GM19463 (cell line): ENCODE data around the gene SMIM22.
"Not testable (repeated sequence)": the region's sequence is repeated elsewhere in the genome, so short reads cannot be mapped to it uniquely, and the experiment has no call there.

ENCODE experiments used
- ATAC-seq: cut with Tn5 transposase; IDR thresholded peaks from one replicate; pipeline ENCODE4 v1.9.1; 2021; ENCODE audit warnings: mild to moderate bottlenecking, moderate library complexity; ENCODE audit not compliant: unreplicated experiment

SMIM22 gene

DNA sequence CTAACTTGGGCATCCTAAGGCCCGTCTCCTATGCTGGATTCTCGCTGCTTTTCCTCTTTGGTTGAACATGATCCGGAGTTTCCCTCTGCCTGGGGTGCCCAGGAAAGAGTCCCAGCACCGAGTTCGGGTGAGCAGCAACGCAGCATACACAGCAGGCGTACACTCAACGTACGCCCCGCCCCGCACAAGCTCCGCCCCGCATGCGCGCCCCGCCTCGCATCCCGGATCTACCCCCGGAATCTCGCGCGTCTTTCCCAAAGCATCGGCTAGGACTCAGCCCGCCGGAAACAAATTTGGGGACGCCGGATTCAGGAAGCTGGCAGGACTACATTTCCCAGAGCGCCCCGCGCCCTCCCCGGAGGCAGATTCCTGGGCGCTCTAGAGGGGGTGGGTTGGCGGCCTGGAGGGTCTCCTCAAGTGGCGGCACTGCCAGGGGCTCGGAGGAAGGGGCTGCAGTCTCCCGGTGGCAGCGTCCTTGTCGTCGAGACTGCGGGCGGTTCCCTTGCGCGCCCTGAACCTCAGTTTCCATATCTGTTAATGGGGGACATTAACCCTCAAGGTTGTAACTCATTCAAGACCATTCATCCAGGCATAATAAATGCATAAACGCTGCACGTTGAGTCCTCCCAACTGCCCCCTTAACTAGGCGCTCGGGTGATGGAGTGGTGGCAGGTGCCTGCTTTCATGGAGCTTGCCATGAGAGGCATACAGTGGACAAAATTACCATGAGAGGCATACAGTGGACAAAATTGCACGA is 26.4 kb upstream of the SMIM22 start:
- peak; percentile 58 for ATAC-seq

DNA sequence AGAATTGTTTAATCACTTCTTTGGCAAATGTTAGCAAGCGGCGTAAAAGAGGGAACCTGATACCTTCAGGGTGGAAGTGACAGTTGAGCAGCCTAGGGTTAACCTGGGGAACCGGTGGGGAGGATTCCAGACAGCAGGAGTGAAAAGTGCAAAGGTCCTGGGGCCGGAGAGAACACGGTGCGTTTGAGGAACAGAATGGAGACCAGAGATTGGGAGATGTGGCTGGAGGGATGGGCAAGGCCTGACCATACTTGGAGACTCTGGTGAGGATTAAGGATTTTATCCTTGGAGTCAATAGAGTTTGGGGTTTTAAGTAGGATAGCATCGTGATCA is 25.9 kb upstream of the SMIM22 start:
- ATAC-seq: no peak

DNA sequence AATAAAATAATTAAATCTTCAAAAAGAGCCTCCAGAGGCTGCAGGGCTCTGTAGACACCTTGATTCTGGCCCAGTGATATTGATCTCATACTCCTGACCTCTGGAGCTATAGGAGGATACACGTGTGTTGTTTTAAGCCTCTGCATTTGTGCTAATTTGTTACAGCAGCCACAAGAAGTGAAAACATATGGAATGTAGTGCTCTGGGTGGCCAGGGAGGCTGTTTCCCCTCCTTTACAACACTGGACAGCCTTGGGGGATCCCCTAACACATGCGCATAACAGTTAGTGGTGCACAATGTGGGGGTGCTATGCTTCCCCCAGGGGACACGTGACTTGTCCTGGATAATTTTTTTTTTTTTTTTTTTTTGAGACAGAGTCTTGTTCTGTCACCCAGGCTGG is 23.5 kb upstream of the SMIM22 start:
- no peak for ATAC-seq

DNA sequence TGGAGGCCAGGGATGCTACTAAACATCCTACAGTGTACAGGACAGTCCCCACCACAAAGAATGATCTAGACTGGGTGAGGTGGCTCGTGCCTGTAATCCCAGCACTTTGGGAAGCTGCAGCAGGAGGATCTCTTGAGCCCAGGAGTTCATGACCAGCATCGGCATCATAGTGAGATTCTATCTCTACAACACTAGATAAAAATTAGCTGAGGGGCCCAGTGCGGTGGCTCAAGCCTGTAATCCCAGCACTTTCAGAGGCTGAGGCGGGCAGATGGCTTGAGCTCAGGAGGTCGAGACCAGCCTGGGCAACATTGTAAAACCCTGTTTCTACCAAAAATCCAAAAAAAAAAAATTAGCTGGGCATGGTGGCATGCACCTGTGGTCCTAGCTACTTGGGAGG is 22.8 kb upstream of the SMIM22 start:
- ATAC-seq: no peak

DNA sequence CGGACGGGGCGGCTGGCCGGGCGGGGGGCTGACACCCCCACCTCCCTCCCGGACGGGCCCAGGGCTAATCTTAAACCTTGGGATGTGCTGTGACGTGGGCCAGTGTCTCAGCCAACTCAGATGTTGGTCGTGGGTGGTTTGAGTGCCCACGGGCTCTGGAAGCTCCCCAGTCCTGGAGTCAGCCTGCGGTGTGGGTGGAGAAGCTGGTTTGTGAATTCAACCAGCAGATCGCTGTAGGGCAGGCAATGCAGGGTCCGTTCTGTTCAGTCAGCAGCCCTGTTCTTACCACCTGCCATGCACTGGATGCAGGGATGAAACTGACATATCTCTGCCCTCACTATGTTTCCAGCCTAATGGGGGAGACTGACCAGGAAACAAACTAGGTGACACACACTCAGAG is 20.2 kb upstream of the SMIM22 start:
- no peak for ATAC-seq

DNA sequence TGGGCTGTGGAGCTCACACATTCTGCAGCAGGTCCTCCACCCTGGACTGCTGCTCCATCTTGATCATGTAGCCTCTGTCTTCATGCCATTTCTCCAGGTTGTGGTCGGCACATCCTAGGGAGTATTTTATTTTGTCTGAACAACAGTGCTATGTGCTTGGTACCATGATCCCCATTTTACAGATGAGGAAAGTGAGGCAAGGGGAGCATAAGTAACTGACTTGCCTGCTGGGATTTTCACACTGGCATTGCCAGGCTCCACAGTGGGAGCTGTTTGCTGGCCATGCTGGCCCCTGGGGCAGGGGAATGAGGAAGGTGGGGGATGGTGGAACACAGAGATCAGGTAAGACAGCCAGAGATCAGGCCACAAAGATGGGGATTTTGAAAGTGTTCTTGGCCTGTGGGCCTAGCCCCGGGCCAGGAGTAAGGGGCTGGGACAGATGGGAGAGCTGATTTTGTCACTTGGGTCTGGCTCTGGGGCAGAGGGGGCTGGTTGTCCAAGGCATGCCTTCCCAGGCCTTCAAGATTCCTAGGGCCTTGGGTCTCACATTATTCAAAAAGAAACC is 18.9 kb upstream of the SMIM22 start:
- ATAC-seq: no peak

DNA sequence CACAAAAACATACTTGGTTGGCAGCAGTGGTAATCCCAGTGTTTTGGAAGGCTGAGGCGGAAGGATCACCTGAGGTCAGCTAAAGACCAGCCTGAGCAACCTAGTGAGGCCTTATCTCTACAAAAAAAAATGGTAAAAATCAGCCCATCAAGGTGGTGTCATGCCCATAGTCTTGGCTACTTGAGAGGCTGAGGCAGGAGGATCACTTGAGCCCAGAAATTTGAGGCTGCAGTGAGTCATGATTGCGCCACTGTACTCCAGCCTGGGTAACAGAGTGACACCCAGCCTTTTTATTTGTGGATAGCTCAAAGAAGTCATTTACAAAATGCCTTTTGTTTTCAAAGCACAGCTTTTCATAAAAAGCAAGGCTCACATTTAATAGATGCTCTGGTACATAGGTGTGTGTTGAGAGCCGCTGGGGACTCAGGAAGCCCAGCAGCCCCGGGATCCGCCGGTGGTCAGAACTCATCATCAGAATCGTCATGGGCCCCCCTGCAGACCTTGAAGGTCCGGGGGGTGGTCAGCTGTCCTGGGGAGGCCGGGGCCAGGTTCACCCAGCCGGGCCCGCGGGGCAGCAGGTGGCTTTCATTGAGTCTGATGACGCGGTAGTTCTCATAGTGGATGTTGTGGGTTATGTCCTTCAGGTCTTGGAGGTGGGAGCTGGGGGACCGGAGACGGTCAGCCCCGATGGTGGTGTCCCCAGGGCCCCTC is 17.7 kb upstream of the SMIM22 start:
- ATAC-seq: no peak

DNA sequence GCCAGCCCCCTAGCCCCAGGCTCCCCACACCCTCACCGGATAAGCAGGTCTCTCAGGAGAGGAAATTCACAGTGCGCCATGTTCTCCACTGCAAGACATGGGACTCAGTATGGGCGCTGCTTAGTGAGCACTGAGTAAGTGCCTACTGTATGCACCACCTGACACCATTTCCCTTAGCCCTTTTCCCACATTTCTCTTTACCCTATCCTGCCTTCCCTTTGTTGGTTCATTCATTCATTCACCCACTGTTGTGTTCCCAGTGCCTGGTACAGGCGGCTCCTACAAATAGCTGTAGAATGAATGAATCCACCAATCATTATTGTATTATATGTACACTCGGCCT is 17.1 kb upstream of the SMIM22 start:
- ATAC-seq: no peak

DNA sequence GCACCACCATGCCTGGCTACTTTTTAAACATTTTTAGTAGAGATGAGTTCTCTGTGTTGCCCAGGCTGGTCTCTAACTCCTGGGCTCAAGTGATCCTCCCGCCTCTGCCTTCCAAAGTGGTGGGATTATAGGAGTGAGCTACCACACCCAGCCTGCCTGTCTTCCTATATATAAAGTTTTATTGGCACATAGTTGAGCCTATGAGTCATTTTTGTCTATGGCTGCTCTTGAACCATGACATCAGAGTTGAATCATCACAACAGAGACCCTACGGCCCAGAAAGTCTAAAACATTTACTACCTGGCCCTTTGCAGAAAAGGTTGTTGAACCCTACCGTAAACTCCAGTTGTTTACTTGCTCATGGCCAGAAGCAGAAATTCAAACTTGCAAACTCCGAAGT is 14.9 kb upstream of the SMIM22 start:
- no peak for ATAC-seq

DNA sequence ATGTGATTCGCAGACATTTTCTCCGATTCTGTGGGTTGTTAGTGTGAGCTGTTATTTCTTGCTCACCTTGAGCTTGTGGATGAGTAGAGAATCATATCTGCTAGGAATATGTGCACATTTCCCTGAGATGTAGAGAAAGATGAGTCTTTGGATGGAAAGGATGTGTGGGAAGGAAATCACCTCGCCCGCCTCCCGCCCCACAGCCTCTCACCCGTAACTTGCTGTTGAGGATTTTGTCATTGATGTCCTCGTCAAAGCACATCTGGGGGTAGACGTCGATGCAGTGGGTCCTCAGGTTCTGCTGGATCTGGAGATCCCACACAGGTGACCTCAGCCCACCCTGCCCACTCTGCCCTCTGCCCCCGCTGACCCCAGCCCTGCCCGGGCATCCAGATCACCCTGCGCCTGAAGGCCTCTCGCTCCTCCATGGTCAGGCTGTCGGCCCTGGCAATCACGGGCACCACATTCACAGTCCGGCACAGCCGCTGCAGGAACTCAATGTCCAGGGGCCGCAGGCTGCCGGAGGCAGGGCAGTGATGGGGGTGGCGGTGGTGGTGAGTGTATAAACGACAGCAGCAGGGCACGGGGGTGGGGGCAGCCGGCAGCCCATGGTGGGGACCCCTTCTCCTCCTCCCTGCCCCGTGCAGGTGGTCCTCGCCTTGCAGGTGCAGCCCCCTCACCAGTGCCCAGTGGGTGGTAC is 11.8 kb upstream of the SMIM22 start:
- no peak for ATAC-seq

DNA sequence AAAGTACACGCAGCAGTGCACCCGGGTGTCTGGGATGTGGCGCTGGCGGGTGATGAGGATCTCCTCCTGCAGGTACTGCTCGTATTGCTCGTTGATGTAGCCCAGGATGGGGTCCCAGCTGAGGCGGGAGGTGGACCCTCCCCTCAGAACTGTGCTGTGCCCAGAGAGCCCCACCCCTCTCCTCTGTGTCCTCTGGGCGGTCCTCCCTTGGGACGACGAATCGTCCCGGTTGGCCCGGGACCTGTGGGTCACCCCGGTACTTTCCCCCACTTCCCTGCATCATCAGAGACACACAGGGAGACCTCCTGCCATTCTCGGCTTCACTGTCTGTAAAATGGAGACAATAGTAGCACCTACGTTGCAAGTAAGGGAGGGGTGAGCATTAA is 11.2 kb upstream of the SMIM22 start:
- ATAC-seq: no peak

DNA sequence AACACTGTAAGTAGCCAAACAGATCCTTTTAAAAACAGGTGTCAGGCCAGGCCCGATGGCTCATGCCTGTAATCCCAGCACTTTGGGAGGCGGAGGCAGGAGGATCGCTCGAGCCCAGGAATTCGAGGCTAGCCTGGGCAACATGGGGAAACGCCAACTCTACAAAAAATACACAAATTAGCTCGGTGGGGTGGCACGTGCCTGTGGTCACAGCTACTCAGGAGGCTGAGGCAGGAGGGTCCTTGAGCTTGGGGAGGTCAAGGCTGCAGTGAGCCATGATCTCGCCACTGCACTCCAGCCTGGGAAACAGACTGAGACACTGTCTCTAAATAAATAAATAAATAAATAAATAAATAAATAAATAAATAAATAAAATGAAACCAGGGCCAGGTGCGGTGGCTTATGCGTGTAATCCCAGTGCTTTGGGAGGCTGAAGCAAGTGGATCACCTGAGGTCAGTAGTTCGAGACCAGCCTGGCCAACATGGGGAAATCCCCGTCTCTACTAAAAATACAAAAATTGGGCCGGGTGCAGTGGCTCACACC is 10.7 kb upstream of the SMIM22 start:
- ATAC-seq: not testable (repeated sequence)

DNA sequence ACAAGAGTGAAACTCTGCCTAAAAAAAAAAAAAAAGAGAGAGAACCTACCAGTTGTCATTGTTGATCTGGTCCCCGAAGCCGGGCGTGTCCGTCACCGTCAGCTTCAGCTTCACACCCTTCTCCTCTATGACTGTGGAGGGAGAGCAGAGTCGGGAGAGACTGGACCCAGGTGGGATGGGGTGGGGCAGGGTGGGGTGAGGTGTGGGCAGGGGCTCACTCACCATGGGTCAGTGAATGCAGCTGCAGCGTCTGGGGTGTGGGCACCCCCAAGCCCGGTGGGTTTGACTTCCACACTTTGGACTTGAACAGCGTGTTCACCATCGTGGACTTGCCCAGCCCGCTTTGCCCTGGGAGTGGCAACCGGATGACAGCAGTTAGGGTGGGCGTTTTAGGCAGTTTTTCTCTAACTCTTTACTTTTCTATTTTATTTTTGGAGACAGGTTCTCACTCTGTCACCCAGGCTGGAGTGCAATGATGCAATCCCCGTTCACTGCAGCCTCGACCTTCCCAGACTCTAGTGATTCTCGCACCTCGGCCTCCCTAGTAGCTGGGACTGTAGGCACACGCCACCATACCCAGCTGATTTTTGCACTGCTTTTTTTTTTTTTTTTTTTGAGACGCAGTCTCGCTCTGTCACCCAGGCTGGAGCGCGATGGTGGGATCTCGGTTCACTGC is 9.3 kb upstream of the SMIM22 start:
- no peak for ATAC-seq

DNA sequence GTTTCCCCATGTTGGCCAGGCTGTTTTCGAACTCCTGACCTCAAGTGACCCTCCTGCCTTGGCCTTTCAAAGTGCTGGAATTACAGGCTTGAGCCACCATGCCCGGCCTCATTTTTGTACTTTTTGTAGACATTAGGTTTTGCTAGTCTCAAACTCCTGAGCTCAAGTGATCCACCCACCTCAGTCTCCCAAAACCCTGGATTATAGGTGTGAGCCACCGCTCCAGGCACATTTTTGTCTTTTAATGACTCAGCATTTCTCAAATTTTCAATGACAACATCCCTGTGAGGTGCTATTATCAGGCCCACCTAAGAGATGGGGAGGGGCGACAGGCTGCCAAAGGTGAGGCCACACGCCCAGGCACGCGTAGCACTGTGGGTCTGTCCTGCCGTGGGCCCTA is 8.1 kb upstream of the SMIM22 start:
- ATAC-seq: no peak

DNA sequence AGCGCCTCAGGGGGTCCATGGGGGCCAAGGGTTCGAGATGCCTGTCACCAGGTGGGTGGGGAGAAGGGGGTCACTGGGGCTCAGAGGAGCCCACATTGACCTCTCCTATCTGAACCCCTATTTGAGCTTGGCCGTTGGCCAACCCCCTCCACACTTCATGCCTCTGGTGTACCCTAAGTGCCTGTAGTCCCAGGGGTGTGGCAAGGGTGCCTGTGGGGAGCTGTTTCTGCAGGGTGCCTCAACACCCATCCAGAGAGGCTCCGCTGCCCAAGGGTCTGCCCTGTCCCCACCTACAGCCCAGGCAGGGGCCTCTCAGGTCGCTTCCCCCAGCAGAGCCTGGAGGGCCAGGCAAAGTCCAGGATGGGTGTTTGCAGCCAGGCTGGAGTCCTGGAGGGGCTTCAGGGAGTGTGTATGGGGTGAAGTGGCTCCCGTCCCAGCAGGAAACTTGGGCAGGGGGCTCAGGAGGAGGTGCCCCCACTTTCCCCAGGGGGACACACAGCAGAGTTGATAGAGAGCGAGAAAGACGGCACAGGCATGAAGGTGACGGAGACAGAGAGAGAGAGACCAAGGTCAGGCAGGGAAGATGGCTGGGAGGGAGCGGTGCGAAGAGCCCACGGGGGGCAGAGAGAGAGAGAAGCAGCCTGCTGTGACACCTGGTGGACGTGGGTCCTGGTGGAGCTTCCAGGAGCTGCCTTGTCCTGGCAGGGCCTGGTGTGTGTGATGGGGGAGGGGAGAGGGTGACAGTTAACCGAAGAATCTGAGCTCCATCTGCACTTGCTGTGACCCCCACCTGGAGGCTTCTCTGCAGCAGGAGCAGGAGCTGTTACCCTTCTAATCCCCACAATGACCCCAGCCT is 7.3 kb upstream of the SMIM22 start, which contains the start of gene SEPTIN12:
Gene SEPTIN12 (minus strand): TSS at position 719 of the 856 bp plus-strand sequence. CDS start 700 bp downstream, at position 19.
- no peak for ATAC-seq

DNA sequence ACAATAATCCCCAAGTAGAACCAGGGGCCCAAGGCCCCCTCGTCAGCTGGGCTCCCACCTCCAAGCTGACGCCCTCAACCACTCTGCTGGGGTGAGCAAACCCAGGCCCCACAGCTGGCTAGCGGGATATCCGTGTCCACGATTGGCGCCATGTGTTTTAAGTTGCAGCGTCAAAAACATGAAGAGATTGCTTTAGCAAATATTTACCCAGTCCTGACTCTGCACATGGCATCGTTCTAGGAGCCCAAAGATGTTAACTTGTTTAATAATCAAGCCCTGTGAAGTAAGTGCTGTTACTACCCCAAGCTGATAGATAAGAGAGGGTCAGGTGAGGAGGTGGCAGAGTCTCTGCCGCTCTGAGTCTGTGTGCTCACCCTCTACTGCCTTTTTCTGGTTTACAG is 6.7 kb upstream of the SMIM22 start:
- ATAC-seq: no peak

DNA sequence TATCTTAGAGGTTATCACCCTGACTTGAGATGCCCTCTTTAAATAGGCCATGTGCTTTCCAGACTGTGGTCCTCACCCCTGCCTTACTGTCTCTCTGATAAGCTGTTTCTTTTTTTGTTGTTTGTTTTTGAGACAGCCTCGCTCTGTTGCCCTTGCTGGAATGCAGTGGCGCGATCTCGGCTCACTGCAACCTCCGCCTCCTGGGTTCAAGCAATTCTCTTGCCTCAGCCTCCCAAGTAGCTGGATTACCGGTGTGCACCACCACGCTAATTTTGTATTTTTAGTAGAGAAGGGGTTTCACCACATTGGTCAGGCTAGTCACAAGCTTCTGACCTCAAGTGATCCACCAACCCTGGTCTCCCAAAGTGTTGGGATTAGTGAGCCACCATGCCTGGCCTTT is 6.3 kb upstream of the SMIM22 start:
- ATAC-seq: no peak

DNA sequence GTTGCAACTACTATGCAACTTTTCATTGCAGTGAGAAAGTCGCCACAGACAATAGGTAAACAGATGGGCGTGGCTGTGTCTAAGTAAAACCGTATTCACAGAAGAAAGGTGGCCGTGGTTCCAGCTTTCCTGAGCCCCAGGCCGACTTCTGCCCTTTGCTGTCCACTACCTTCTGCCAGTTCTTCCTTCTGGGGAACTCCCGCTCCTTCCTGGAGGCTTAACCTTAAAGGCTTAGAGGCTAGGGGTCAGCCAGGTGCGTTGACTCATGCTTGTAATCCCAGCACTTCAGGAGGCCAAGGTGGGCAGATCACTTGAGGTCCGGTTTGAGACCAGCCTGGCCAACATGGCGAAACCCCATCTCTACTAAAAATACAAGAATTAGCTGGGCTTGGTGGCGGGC is 4.9 kb upstream of the SMIM22 start:
- ATAC-seq: no peak

DNA sequence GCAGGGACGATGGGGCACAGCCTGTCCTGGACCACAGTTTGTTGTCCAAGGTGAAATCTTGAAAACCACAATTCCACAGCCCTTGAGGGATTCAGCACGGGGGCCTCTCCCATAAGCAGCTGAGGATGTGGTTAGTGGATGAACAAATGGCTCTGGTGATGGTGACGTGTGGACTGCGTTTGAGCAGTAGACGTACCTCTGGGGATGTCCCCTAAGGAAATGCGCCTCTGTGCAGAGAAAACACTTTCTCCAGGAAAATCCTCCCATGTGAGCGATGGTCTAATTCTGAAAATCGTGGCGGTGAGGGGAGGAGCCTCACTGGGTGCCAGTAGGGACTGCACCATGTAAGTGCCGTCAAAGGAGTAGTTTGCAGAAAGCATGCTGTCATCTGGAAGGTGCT is 4.3 kb upstream of the SMIM22 start:
- ATAC-seq: no peak

DNA sequence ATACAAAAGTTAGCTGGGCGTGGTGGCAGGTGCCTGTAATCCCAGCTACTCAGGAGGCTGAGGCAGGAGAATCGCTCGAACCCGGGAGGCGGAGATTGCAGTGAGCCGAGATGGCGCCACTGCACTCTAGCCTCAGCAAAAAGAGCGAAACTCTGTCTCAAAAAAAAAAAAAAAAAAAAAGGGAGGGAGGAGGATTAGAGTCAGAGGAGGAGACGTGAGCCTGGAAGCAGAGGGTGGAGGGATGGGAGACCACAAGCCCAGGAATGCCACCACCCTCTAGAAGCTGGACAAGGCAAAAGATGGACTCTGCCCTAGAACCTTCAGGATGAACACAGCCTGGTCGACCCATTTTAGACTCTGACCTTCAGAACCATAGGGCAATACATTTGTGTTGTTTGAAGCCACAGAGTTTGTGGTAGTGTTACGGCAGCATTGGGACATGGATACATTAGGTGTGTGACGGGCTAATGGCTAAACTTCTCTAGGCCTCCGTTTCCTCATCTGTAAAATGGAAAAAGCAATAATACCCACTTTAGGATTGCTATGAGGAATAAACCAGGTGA is 2.1 kb upstream of the SMIM22 start:
- ATAC-seq: no peak
